ENCODE measurements around the gene C9orf50. TPM values are rescaled to one million over a fixed set of nuclear protein-coding genes. Genes with fewer than 3 reads are reported as not detected.
A peak's percentile ranks its signal among the peaks of the same experiment; 100 is the strongest.

Gene C9orf50
- total and polyA plus RNA-seq, 2 experiments from 2014 or later: not detected

GRCh38 chr9:129626079-129626624, 5.3 kb upstream of the C9orf50 start, which contains the start of gene NTMT1 (continued):
- TF ChIP-seq, protein P1, sequence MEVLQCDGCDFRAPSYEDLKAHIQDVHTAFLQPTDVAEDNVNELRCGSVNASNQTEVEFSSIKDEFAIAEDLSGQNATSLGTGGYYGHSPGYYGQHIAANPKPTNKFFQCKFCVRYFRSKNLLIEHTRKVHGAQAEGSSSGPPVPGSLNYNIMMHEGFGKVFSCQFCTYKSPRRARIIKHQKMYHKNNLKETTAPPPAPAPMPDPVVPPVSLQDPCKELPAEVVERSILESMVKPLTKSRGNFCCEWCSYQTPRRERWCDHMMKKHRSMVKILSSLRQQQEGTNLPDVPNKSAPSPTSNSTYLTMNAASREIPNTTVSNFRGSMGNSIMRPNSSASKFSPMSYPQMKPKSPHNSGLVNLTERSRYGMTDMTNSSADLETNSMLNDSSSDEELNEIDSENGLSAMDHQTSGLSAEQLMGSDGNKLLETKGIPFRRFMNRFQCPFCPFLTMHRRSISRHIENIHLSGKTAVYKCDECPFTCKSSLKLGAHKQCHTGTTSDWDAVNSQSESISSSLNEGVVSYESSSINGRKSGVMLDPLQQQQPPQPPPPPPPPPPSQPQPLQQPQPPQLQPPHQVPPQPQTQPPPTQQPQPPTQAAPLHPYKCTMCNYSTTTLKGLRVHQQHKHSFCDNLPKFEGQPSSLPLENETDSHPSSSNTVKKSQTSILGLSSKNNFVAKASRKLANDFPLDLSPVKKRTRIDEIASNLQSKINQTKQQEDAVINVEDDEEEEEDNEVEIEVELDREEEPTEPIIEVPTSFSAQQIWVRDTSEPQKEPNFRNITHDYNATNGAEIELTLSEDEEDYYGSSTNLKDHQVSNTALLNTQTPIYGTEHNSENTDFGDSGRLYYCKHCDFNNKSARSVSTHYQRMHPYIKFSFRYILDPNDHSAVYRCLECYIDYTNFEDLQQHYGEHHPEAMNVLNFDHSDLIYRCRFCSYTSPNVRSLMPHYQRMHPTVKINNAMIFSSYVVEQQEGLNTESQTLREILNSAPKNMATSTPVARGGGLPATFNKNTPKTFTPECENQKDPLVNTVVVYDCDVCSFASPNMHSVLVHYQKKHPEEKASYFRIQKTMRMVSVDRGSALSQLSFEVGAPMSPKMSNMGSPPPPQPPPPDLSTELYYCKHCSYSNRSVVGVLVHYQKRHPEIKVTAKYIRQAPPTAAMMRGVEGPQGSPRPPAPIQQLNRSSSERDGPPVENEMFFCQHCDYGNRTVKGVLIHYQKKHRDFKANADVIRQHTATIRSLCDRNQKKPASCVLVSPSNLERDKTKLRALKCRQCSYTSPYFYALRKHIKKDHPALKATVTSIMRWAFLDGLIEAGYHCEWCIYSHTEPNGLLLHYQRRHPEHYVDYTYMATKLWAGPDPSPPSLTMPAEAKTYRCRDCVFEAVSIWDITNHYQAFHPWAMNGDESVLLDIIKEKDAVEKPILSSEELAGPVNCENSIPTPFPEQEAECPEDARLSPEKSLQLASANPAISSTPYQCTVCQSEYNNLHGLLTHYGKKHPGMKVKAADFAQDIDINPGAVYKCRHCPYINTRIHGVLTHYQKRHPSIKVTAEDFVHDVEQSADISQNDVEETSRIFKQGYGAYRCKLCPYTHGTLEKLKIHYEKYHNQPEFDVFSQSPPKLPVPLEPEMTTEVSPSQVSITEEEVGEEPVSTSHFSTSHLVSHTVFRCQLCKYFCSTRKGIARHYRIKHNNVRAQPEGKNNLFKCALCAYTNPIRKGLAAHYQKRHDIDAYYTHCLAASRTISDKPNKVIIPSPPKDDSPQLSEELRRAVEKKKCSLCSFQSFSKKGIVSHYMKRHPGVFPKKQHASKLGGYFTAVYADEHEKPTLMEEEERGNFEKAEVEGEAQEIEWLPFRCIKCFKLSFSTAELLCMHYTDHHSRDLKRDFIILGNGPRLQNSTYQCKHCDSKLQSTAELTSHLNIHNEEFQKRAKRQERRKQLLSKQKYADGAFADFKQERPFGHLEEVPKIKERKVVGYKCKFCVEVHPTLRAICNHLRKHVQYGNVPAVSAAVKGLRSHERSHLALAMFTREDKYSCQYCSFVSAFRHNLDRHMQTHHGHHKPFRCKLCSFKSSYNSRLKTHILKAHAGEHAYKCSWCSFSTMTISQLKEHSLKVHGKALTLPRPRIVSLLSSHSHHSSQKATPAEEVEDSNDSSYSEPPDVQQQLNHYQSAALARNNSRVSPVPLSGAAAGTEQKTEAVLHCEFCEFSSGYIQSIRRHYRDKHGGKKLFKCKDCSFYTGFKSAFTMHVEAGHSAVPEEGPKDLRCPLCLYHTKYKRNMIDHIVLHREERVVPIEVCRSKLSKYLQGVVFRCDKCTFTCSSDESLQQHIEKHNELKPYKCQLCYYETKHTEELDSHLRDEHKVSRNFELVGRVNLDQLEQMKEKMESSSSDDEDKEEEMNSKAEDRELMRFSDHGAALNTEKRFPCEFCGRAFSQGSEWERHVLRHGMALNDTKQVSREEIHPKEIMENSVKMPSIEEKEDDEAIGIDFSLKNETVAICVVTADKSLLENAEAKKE (CRISPR knock-in tag; IDR thresholded peaks at IDR 0.05): no peak
- no peak for TF ChIP-seq EZH2phosphoT487 (IDR thresholded peaks at IDR 0.05; ENCODE audit: unreplicated experiment)

- H3F3A ChIP-seq (replicated peaks; ENCODE audit: low read depth): 0 out of 2 replicates have a peak, but pooled peaks cover 9% of the 10 kb centered on the region
- peak; percentile 7; the same call in 2 of the 3 replicates for ATAC-seq
- no peak for DNase-seq (ENCODE audit: low spot score)
- peaks cover 26% of the 10 kb centered on the region for H3K27me3 Mint-ChIP-seq (ENCODE audit: insufficient read depth, low read depth, poor library complexity)
- no peaks in the 10 kb centered on the region for H3K9me2 ChIP-seq (ENCODE audit: insufficient read depth)
- H3K4me2 ChIP-seq: peak overlapping the region; percentile 100
- H3K36me3 ChIP-seq (ENCODE audit: insufficient read depth): no peaks in the 10 kb centered on the region
- H3K27me3 ChIP-seq (ENCODE audit: insufficient read depth): peaks cover 27% of the 10 kb centered on the region
- H3K4me1 ChIP-seq (ENCODE audit: insufficient read depth): peaks cover 33% of the 10 kb centered on the region
- no peaks in the 10 kb centered on the region for H3K9me3 Mint-ChIP-seq
- H3K4me3 ChIP-seq: peak overlapping the region; percentile 98; the same call in 1 of the 2 replicates
- peaks cover 44% of the 10 kb centered on the region for H3K4me1 Mint-ChIP-seq
- peaks cover 32% of the 10 kb centered on the region for H4K20me1 ChIP-seq (replicated peaks; ENCODE audit: insufficient read depth)
- H3K27ac ChIP-seq (ENCODE audit: low read depth): no peak overlapping the region
- H2AFZ ChIP-seq: no peak overlapping the region
- H3K4me3 Mint-ChIP-seq: peak overlapping the region; percentile 55; the same call in 2 of the 3 replicates
- H3K36me3 Mint-ChIP-seq (ENCODE audit: low read depth): peaks cover 12% of the 10 kb centered on the region
- H3K27ac Mint-ChIP-seq: no peak overlapping the region
- H3K79me2 ChIP-seq (replicated peaks; ENCODE audit: insufficient read depth): peaks cover 39% of the 10 kb centered on the region
- TF ChIP-seq NANOG (IDR thresholded peaks at IDR 0.05; ENCODE audit: borderline replicate concordance) (no peak), ZNF331 (CRISPR knock-in tag; IDR thresholded peaks at IDR 0.05; ENCODE audit: low read depth) (no peak), ZNF114 (CRISPR knock-in tag; IDR thresholded peaks at IDR 0.05) (no peak), POLR2AphosphoS5 (IDR thresholded peaks at IDR 0.05; ENCODE audit: low read depth) (no peak), ETS1 (IDR thresholded peaks at IDR 0.05) (no peak), JUNB (IDR thresholded peaks at IDR 0.05; ENCODE audit: unreplicated experiment) (no peak), STAT1 (IDR thresholded peaks at IDR 0.05; ENCODE audit: unreplicated experiment) (no peak)
- TF ChIP-seq, protein P2, sequence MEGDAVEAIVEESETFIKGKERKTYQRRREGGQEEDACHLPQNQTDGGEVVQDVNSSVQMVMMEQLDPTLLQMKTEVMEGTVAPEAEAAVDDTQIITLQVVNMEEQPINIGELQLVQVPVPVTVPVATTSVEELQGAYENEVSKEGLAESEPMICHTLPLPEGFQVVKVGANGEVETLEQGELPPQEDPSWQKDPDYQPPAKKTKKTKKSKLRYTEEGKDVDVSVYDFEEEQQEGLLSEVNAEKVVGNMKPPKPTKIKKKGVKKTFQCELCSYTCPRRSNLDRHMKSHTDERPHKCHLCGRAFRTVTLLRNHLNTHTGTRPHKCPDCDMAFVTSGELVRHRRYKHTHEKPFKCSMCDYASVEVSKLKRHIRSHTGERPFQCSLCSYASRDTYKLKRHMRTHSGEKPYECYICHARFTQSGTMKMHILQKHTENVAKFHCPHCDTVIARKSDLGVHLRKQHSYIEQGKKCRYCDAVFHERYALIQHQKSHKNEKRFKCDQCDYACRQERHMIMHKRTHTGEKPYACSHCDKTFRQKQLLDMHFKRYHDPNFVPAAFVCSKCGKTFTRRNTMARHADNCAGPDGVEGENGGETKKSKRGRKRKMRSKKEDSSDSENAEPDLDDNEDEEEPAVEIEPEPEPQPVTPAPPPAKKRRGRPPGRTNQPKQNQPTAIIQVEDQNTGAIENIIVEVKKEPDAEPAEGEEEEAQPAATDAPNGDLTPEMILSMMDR (conservative IDR thresholded peaks at IDR 0.05; ENCODE audit: low read depth in 2 of 2): no peak
Observed at GRCh38 chr9:129624947-129625346, 4.0 kb upstream of the C9orf50 start.

All from GM23338 (cell line).